Vagina (tissue), 2 donors: ENCODE data around the gene NUTM2A. TPM values are rescaled to one million over a fixed set of nuclear protein-coding genes. Genes with fewer than 3 reads are reported as not detected.
"Not testable (repeated sequence)": the region's sequence is repeated elsewhere in the genome, so short reads cannot be mapped to it uniquely, and the experiment has no call there.

ENCODE experiments used
- DNase-seq, 2 donors: peaks; one replicate each; pipeline ENCODE4 v3.0.0-alpha.2; 2017; ENCODE audit errors: extremely low spot score in 2 of 2
- H3K27ac ChIP-seq: fragments of 200-600 bp; sonication (generic); one replicate; pipeline ENCODE4 v1.5.1; 2019
- H3K27me3 ChIP-seq: fragments of 200-600 bp; sonication (generic); one replicate; pipeline ENCODE4 v1.5.1; 2019
- H3K36me3 ChIP-seq, 2 donors: fragments of 200-600 bp; sonication (generic); one replicate each; pipeline ENCODE4 v1.5.1; 2017 to 2019
- H3K4me1 ChIP-seq: fragments of 200-600 bp; sonication (generic); one replicate; pipeline ENCODE4 v1.5.1; 2019
- H3K4me3 ChIP-seq, 2 donors: fragments of 200-600 bp; sonication (generic); 1 replicate in 1 of 2; 2 replicates in 1 of 2; pipeline ENCODE4 v1.5.1; 2016 to 2019
- H3K9me3 ChIP-seq: fragments of 200-600 bp; sonication (generic); one replicate; pipeline ENCODE4 v1.5.1; 2019
- intact Hi-C: fragments of 100-400 bp; cut with DNase I; formaldehyde crosslinking; loops from one replicate; pipeline ENCODE4 v1.15.1; 2023
- total RNA-seq: library from RNA; depleted of rRNA; stranded (reverse); fragments of >200 nt; gene quantifications from one replicate; pipeline ENCODE4 v1.2.3, GENCODE V29; 2016

Gene NUTM2A
- total RNA-seq, 1 donor from 2014 or later: 0.98 TPM

- DNase-seq, H3K27ac ChIP-seq, intact Hi-C loops, H3K4me3 ChIP-seq, H3K9me3 ChIP-seq, H3K4me1 ChIP-seq, H3K27me3 ChIP-seq, H3K36me3 ChIP-seq: not testable (repeated sequence)
Observed at GRCh38 chr10:87216120-87216519, 9.1 kb upstream of the NUTM2A start.

GRCh38 chr10:87219370-87219769, 5.9 kb upstream of the NUTM2A start:
- H3K9me3 ChIP-seq, H3K27me3 ChIP-seq, H3K4me1 ChIP-seq, H3K4me3 ChIP-seq, intact Hi-C loops, DNase-seq, H3K27ac ChIP-seq, H3K36me3 ChIP-seq: not testable (repeated sequence)

GRCh38 chr10:87222789-87223188, 2.5 kb upstream of the NUTM2A start:
- H3K27me3 ChIP-seq, DNase-seq, intact Hi-C loops, H3K4me3 ChIP-seq, H3K36me3 ChIP-seq, H3K4me1 ChIP-seq, H3K27ac ChIP-seq, H3K9me3 ChIP-seq: not testable (repeated sequence)

GRCh38 chr10:87228247-87228646, 3.0 kb downstream of the NUTM2A start:
- H3K27ac ChIP-seq, intact Hi-C loops, H3K4me1 ChIP-seq, H3K36me3 ChIP-seq, H3K27me3 ChIP-seq, H3K9me3 ChIP-seq, DNase-seq, H3K4me3 ChIP-seq: not testable (repeated sequence)

GRCh38 chr10:87229211-87229610, 4.0 kb downstream of the NUTM2A start:
- H3K4me3 ChIP-seq, H3K36me3 ChIP-seq, H3K4me1 ChIP-seq, intact Hi-C loops, DNase-seq, H3K27me3 ChIP-seq, H3K9me3 ChIP-seq, H3K27ac ChIP-seq: not testable (repeated sequence)

- DNase-seq, H3K4me1 ChIP-seq, H3K27ac ChIP-seq, H3K4me3 ChIP-seq, H3K36me3 ChIP-seq, H3K27me3 ChIP-seq, H3K9me3 ChIP-seq, intact Hi-C loops: not testable (repeated sequence)
Observed at GRCh38 chr10:87234854-87235253, 9.6 kb downstream of the NUTM2A start.

- H3K27ac ChIP-seq, DNase-seq, H3K9me3 ChIP-seq, H3K27me3 ChIP-seq, intact Hi-C loops, H3K36me3 ChIP-seq, H3K4me1 ChIP-seq, H3K4me3 ChIP-seq: not testable (repeated sequence)
Observed at GRCh38 chr10:87237244-87237643, 12.0 kb downstream of the NUTM2A start.

- intact Hi-C loops, H3K36me3 ChIP-seq, DNase-seq: not testable (repeated sequence)
Observed at GRCh38 chr10:87239346-87239808, 14.1 kb downstream of the NUTM2A start.

GRCh38 chr10:87242192-87242591, 16.9 kb downstream of the NUTM2A start:
- H3K4me1 ChIP-seq, H3K4me3 ChIP-seq, intact Hi-C loops, DNase-seq, H3K36me3 ChIP-seq, H3K9me3 ChIP-seq, H3K27me3 ChIP-seq, H3K27ac ChIP-seq: not testable (repeated sequence)

More at GRCh38 chr10:87239346-87239808, 14.1 kb downstream of the NUTM2A start:
- not testable (repeated sequence) for H3K9me3 ChIP-seq, H3K4me1 ChIP-seq, H3K4me3 ChIP-seq, H3K27me3 ChIP-seq, H3K27ac ChIP-seq

- H3K27me3 ChIP-seq, H3K36me3 ChIP-seq, H3K4me1 ChIP-seq, intact Hi-C loops, DNase-seq, H3K4me3 ChIP-seq, H3K9me3 ChIP-seq, H3K27ac ChIP-seq: not testable (repeated sequence)
Observed at GRCh38 chr10:87247335-87247734, 22.1 kb downstream of the NUTM2A start.

GRCh38 chr10:87248818-87249353, 23.6 kb downstream of the NUTM2A start:
- H3K9me3 ChIP-seq, H3K36me3 ChIP-seq, H3K4me1 ChIP-seq, DNase-seq, H3K27me3 ChIP-seq, H3K27ac ChIP-seq, H3K4me3 ChIP-seq, intact Hi-C loops: not testable (repeated sequence)

GRCh38 chr10:87280749-87281392, 55.6 kb downstream of the NUTM2A start:
- H3K4me3 ChIP-seq, intact Hi-C loops, DNase-seq, H3K27ac ChIP-seq, H3K36me3 ChIP-seq, H3K27me3 ChIP-seq, H3K9me3 ChIP-seq, H3K4me1 ChIP-seq: not testable (repeated sequence)
